GM12878 (cell line): ENCODE results near the gene ZNF491. TPM values are rescaled to one million over a fixed set of nuclear protein-coding genes. Genes with fewer than 3 reads are reported as not detected.

Experiments
- ATAC-seq: fragments of 200-7000 bp; cut with Tn5 transposase; 3 replicates; pipeline ENCODE4 v1.9.1; 2020; ENCODE audit warnings: mild to moderate bottlenecking, moderate library complexity
- BruUV-seq: library from RNA; stranded (reverse); fragments of 400-500 nt; replicated peaks from 2 replicates; lab custom pipeline; 2021; lab: Mats Ljungman, UMichigan
- CTCF ChIA-PET: fragments of 300-600 bp; sonication (Branson Sonifier 250); formaldehyde crosslinking; extraction: SDS; loops from one replicate; lab custom pipeline; 2021; ENCODE audit warnings: inconsistent platforms; lab: Yijun Ruan, JAX
- POLR2A ChIA-PET: fragments of 350-600 bp; formaldehyde crosslinking; extraction: SDS; loops from one replicate; lab custom pipeline; 2021; ENCODE audit warnings: inconsistent platforms; lab: Charles Lee
- RAD21 ChIA-PET: fragments of 300-600 bp; sonication (Branson Sonifier 250); formaldehyde crosslinking; loops from one replicate; lab custom pipeline; 2023; ENCODE audit warnings: antibody characterized with exemption; ENCODE audit not compliant: unreplicated experiment; lab: Charles Lee
- SMC1A ChIA-PET: fragments of 300-600 bp; sonication (Branson Sonifier 250); formaldehyde crosslinking; loops from one replicate; lab custom pipeline; 2023; ENCODE audit not compliant: unreplicated experiment, uncharacterized antibody; lab: Charles Lee
- DNase-seq: peaks from one replicate; pipeline ENCODE4 v3.0.0-alpha.2; 2011; ENCODE audit warnings: low read depth, low spot score
- FAIRE-seq: peaks from 3 replicates; lab custom pipeline; 2011; peaks lifted over from hg19 to GRCh38; lab: Jason Lieb, UNC
- H2AFZ ChIP-seq: 2 replicates; pipeline ENCODE4 v1.6.0; 2011; ENCODE audit warnings: low read depth, low read length, control low read depth; ENCODE audit not compliant: control insufficient read depth
- H3K27ac ChIP-seq: 2 replicates; pipeline ENCODE4 v1.5.1; 2011; ENCODE audit warnings: control low read depth; ENCODE audit not compliant: control insufficient read depth, insufficient read depth
- H3K27me3 ChIP-seq, 2 experiments: replicated peaks in 1 of 2; 2 replicates each; pipeline versions ENCODE4 v1.6.0 to v1.6.1; 2011; ENCODE audit warnings: low read length in 1 of 2; ENCODE audit not compliant: control insufficient read depth in 2 of 2, insufficient read depth in 2 of 2
- H3K36me3 ChIP-seq, 2 experiments: 2 replicates each; pipeline ENCODE4 v1.5.1; 2011; ENCODE audit warnings: low read length in 1 of 2; ENCODE audit not compliant: control insufficient read depth in 2 of 2, insufficient read depth in 2 of 2
- H3K4me1 ChIP-seq: 2 replicates; pipeline ENCODE4 v1.6.1; 2011; ENCODE audit warnings: mild to moderate bottlenecking, low read length, moderate library complexity, mixed read lengths; ENCODE audit not compliant: control insufficient read depth, insufficient read depth
- H3K4me2 ChIP-seq: 2 replicates; pipeline ENCODE4 v1.6.0; 2011; ENCODE audit warnings: control low read depth; ENCODE audit not compliant: control insufficient read depth, insufficient read depth
- H3K4me3 ChIP-seq: fragments of 200-600 bp; sonication (generic); 2 replicates; pipeline ENCODE4 v1.5.1; 2016
- H3K79me2 ChIP-seq: 2 replicates; pipeline ENCODE4 v1.6.0; 2011; ENCODE audit warnings: low read length; ENCODE audit not compliant: control insufficient read depth, insufficient read depth
- H3K9ac ChIP-seq: 2 replicates; pipeline ENCODE4 v1.8.0; 2011; ENCODE audit warnings: low read length, control low read depth, mixed read lengths; ENCODE audit not compliant: control insufficient read depth, insufficient read depth
- H3K9me3 ChIP-seq: replicated peaks from 3 replicates; pipeline ENCODE4 v1.5.1; 2011; ENCODE audit warnings: mild to moderate bottlenecking, low read length; ENCODE audit not compliant: control insufficient read depth, insufficient read depth
- H4K20me1 ChIP-seq: 2 replicates; pipeline ENCODE4 v1.6.0; 2011; ENCODE audit not compliant: control insufficient read depth, insufficient read depth
- BRCA1 ChIP-seq: IDR thresholded peaks from 2 replicates; pipeline ENCODE4 v1.6.1; 2011; ENCODE audit warnings: low read depth, low read length, improper control_type of control experiment
- EZH2 ChIP-seq: IDR thresholded peaks from 2 replicates; pipeline ENCODE4 v1.6.1; 2012; ENCODE audit warnings: low read depth, mild to moderate bottlenecking, control low read depth, inconsistent platforms, low read length, borderline replicate concordance; ENCODE audit not compliant: control insufficient read depth
- HDAC2 ChIP-seq: fragments of 200-600 bp; sonication (generic); IDR thresholded peaks from 2 replicates; pipeline ENCODE4 v1.6.1; 2017
- HDAC6 ChIP-seq: fragments of 200-600 bp; sonication (generic); IDR thresholded peaks from one replicate; pipeline ENCODE4 v1.8.0; 2017; ENCODE audit warnings: antibody characterized with exemption; ENCODE audit not compliant: unreplicated experiment
- IKZF1 ChIP-seq: fragments of 450-650 bp; conservative IDR thresholded peaks from 2 replicates; pipeline ENCODE4 v1.6.1; 2017; ENCODE audit warnings: antibody characterized with exemption, mild to moderate bottlenecking
- MEF2A ChIP-seq: IDR thresholded peaks from 2 replicates; pipeline ENCODE4 v1.6.1; 2011; ENCODE audit warnings: low read depth, mild to moderate bottlenecking, low read length, moderate library complexity; ENCODE audit not compliant: insufficient read depth
- PAX5 ChIP-seq: IDR thresholded peaks from 2 replicates; pipeline ENCODE4 v1.6.1; 2011; ENCODE audit warnings: low read depth, low read length, borderline replicate concordance
- RELA ChIP-seq: fragments of 450-650 bp; IDR thresholded peaks from 2 replicates; pipeline ENCODE4 v1.8.0; 2014; ENCODE audit warnings: borderline replicate concordance; ENCODE audit not compliant: partially characterized antibody
- SIN3A ChIP-seq: IDR thresholded peaks from 2 replicates; pipeline ENCODE4 v1.6.1; 2012; ENCODE audit warnings: low read depth, low read length, improper control_type of control experiment
- TCF12 ChIP-seq: IDR thresholded peaks from 2 replicates; pipeline ENCODE4 v1.6.1; 2011; ENCODE audit warnings: low read depth, mild to moderate bottlenecking, low read length
- ZNF217 ChIP-seq: fragments of 450-650 bp; IDR thresholded peaks from 2 replicates; pipeline ENCODE4 v1.6.1; 2017; ENCODE audit warnings: antibody characterized with exemption, mild to moderate bottlenecking
- WGBS: methylation state at CpG from one replicate; pipeline ENCODE4 v1.1.6; 2016; ENCODE audit warnings: low lambda C conversion rate; ENCODE audit not compliant: insufficient replicate concordance, insufficient coverage; ENCODE audit errors: missing lambda C conversion rate; 5-methylcytosine and 5-hydroxymethylcytosine counted together
- in situ Hi-C: fragments of 300-500 bp; cut with MboI; formaldehyde crosslinking; loops from 9 replicates; pipeline ENCODE4 v1.14.3; 2018; ENCODE audit warnings: mixed read lengths
- intact Hi-C: fragments of 100-400 bp; cut with micrococcal nuclease; formaldehyde crosslinking; loops from one replicate; pipeline ENCODE4 v1.14.2; 2022; ENCODE audit not compliant: unreplicated experiment
- polyA plus RNA-seq, 11 experiments: library from polyadenylated mRNA; depleted of rRNA in 4 of 11; unstranded in 6 of 11; stranded (reverse) in 5 of 11; fragments of >200 nt; fragmentation: Nextera tagmentation in 4 of 11; fragmentation: Illumina TruSeq in 1 of 11; extraction: Ambion mirVana in 4 of 11; extraction: Trizol in 1 of 11; gene quantifications; 1 replicate in 1 of 11; 2 replicates in 10 of 11; pipeline versions ENCODE4 v1.2.1 to v1.2.3, GENCODE V29; 2011 to 2016; ENCODE audit warnings: inconsistent platforms in 2 of 11, missing spikeins in 2 of 11, low read depth in 1 of 11
- total RNA-seq, 4 experiments: library from RNA; depleted of rRNA in 3 of 4; stranded (reverse); fragments of >200 nt in 3 of 4; fragmentation: Illumina TruSeq in 1 of 4; extraction: Trizol in 1 of 4; gene quantifications; 2 replicates each; pipeline versions ENCODE4 v1.2.1 to v1.2.3, GENCODE V29; 2013 to 2021
- TF ChIP-seq, protein P1 (sequence below): fragments of 450-650 bp; IDR thresholded peaks from 2 replicates; pipeline ENCODE4 v1.6.1; 2014; ENCODE audit warnings: mild to moderate bottlenecking
- TF ChIP-seq, protein P2 (sequence below): IDR thresholded peaks from 2 replicates; pipeline ENCODE4 v1.6.1; 2012; ENCODE audit warnings: low read depth, low read length, improper control_type of control experiment

ZNF491 gene
- total and polyA plus RNA-seq, 10 of the 15 experiments (the other 5 are each of a cell fraction or from before 2014, with no cell fraction given): 0.18 to 1.4 (median 0.37) TPM

GRCh38 chr19:11787536-11787935 is 10.8 kb upstream of the ZNF491 start:
- no peak overlapping the region for H3K27ac ChIP-seq
- SMC1A ChIA-PET: no interaction called here
- in situ Hi-C loops: no loop called here
- FAIRE-seq (no peak), ATAC-seq (no peak), DNase-seq (no peak)
- H2AFZ ChIP-seq: no peak overlapping the region
- no peak overlapping the region for H3K9ac ChIP-seq
- TF ChIP-seq RELA (no peak), PAX5 (no peak), SIN3A (no peak), ZNF217 (no peak), HDAC2 (no peak), IKZF1 (no peak), HDAC6 (no peak), BRCA1 (no peak), TCF12 (no peak), MEF2A (no peak), EZH2 (no peak)
- TF ChIP-seq, protein P1, sequence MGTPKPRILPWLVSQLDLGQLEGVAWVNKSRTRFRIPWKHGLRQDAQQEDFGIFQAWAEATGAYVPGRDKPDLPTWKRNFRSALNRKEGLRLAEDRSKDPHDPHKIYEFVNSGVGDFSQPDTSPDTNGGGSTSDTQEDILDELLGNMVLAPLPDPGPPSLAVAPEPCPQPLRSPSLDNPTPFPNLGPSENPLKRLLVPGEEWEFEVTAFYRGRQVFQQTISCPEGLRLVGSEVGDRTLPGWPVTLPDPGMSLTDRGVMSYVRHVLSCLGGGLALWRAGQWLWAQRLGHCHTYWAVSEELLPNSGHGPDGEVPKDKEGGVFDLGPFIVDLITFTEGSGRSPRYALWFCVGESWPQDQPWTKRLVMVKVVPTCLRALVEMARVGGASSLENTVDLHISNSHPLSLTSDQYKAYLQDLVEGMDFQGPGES: no peak
- TF ChIP-seq, protein P2, sequence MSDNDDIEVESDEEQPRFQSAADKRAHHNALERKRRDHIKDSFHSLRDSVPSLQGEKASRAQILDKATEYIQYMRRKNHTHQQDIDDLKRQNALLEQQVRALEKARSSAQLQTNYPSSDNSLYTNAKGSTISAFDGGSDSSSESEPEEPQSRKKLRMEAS: no peak
- H4K20me1 ChIP-seq: no peaks in the 10 kb centered on the region
- H3K4me1 ChIP-seq: no peaks in the 10 kb centered on the region
- H3K4me2 ChIP-seq: no peak overlapping the region
- intact Hi-C loops: no loop called here
- no peak overlapping the region for H3K4me3 ChIP-seq
- CTCF ChIA-PET: no interaction called here
- BruUV-seq: no TSS peak
- RAD21 ChIA-PET: no interaction called here
- 96% methylated on average over 3 of the region's 3 CpGs for WGBS
- no peaks in the 10 kb centered on the region for H3K36me3 ChIP-seq
- peaks cover 14% of the 10 kb centered on the region for H3K9me3 ChIP-seq
- no peaks in the 10 kb centered on the region for H3K27me3 ChIP-seq
- H3K79me2 ChIP-seq: no peaks in the 10 kb centered on the region
- POLR2A ChIA-PET: no interaction called here
